HG03139 (cell line): Measurements from ENCODE around the gene LMO7.
"Not testable (repeated sequence)": the region's sequence is repeated elsewhere in the genome, so short reads cannot be mapped to it uniquely, and the experiment has no call there.

ENCODE experiments used
- ATAC-seq: cut with Tn5 transposase; IDR thresholded peaks from one replicate; pipeline ENCODE4 v1.9.1; 2021; ENCODE audit not compliant: unreplicated experiment

Gene LMO7

DNA sequence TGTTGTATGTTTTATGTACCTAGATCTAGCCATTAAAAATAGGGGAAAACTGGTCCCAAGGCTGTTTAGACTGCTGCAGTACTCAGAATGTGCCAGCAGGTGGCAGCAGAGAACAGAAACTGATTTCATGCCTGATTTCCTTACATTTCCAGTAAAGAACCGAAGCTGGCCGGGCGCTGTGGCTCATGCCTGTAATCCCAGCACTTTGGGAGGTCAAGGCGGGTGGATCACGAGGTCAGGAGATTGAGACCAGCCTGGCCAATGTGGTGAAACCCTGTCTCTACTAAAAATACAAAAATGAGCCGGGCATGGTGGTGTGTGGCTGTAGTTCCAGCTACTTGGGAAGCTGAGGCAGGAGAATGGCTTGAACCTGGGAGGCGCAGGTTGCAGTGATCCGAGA lies 59.8 kb downstream of the LMO7 start:
- ATAC-seq, result not testable (repeated sequence)

DNA sequence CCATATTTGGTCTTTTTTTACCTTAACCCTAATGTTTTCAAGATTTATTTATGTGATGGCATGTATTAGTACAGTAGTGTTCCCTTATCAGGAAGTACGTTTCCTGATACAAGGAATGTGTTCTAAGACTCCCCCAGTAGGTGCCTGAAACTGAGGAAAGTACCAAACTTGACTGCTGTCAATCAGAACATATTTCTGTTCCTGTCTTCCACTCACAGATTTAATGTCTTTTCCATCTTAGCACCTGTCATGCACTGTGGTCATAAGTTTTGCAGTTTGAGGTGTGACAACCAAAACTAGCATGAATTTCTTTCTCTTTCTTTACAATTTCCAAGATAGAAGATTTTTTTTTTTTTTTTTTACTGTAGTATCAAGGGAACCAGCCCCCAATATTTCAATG lies 62.9 kb downstream of the LMO7 start:
- ATAC-seq, result no peak

DNA sequence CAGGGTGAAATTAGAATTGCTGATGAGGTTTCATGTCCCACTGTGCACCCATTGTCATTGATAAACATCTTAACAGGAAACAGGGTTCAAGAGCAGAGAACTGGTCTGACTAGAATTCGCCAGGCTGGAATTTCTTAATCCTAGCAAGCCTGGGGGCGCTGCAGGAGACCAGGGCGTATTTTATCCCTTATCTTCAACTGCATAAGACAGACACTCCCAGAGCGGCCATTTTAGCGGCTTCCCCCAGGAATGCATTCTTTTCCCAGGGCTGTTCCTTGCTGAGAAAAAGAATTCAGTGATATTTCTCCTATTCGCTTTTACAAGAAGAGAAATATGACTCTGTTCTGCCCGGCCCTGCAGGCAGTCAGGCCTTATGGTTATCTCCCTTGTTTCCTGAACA lies 63.6 kb downstream of the LMO7 start:
- not testable (repeated sequence) for ATAC-seq

DNA sequence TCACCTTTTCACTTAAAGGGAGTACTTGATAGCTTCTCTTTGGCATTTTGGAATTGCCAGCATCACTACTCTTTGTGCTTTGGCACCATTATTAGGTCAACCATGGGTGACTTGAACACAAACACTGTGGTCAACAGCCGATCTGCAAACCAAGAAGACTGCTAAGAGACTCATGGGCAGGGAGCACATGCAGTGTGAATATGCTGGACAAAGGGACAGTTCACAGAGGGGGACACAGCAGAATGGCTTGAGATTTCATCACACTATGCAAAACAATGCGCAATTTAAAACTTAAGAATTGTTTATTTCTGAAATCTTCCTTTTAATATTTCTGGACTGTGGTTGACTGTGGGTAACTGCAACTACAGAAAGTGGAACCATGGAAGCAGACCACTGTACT lies 64.4 kb downstream of the LMO7 start:
- ATAC-seq, result no peak

DNA sequence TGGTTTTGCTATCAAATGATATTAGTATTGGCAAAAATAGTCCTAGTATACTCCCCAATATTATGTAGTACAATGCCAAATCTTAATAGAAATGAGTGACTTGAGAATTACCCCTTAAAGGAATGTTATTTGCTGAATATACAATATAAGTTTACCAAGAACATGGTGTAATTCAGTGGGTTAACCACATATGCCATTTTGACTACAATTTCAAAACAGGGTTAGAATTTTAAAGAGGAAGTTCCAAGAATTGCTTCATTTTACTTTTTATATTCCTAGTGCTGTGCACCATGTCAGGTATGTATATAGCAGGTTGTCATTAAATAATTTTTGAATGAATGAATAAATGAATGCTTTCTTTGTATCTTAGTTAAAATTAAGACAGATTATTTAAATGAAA lies 66.3 kb downstream of the LMO7 start:
- no peak for ATAC-seq

DNA sequence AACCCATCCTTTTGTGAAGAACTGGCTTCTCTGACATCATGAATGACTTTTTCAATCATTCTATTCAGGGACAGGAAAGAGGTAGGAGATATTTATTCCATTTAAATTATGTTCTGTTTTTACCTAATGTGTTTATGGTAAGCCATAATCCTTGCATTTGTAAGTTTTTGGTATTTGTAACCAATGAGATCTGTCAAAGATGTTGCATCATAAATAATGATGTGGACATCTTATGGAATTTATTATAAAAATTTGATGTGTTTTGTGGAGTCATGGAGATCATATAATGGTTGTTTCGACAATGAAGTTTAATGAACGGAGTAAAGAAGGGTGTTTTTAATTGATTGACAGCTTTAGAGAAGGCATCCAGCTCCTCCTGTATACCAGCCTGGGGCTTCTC lies 67.6 kb downstream of the LMO7 start:
- ATAC-seq, result no peak

DNA sequence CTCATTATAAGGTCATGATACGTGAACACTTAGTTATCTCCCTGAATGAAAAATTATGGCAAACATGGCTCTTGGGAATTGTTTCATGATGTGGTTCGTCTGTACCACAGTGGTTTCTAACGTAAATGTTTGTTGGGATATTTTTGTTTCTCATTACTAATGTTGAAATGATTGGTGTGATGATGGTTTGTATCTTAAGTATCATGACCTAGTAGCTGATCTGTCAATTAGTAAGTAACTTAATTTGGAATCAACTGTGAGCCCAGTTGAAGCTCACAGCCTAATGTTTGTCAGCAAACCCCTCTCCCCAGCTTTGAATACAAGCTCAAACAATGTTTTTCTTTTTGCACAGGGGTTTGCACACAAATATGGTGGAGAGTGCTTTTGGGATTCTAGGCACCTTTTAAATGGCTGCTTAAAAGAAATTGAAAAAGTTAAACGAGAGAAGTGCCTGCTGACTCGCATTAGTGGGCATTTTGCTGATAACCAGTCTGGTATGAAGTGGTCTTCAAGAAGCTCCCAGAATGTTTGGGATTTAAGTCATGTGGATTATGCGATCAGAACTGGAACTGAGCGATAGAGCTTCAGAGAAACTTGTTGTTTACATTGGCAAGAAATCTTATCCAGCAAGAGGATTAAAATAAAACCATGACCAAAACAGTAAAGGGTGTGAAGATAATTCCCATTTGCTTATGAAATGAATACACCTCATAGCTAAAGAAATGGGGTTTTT lies 68.2 kb downstream of the LMO7 start:
- ATAC-seq, result no peak

DNA sequence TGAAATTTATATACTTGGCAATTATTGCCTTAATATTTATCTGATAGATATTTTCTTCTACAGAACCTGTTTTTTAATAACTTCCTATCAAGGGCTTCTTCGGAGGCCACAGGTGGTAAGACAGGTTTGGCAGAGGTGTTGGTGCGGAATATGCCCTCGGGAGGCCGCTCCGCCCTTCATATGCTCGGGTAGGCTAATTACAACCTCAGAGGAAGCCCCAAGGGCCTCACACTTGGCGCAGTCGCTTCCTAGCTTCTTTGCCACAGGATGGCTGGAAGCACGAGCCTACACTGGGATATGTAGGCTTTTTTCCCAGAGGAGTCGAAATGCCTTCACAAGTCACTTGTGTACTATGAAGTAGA lies 68.8 kb downstream of the LMO7 start:
- no peak for ATAC-seq

DNA sequence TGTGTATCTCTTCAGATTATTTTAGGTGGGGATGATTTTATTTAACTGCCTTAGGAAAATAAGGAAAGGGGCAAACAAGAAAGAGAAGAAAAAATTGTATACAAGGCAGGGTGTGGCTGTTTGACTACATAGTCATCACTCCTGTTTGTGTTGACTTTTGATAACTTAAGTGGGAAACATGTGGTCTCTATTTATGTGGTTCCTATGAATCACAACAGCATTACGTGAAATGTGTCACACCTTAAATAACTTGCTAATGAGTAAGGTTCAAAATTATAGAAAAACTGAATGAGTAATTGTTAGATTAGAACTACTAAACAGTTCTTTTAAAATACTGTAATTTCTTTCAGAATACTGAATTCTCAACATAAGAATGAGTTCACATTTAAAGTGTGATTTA lies 69.3 kb downstream of the LMO7 start:
- ATAC-seq, result no peak

DNA sequence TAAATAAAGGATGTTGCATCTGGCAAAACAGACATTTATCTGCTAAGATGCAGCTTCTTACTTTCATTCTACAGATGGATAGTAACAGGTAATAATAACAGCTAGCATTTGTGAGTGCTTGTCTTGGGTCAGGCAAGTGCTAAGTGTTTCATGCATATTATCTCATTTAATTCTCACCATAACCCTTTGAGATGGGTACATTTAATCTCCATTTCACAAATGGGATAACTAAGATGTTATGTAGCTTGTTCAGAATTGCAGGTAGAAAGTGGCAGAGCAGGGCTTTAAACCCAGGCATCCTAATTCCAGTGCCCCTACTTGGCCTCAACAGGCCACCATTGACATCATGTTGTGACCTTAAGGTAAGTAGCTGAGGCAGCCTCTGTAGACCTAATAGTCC lies 69.8 kb downstream of the LMO7 start:
- no peak for ATAC-seq

DNA sequence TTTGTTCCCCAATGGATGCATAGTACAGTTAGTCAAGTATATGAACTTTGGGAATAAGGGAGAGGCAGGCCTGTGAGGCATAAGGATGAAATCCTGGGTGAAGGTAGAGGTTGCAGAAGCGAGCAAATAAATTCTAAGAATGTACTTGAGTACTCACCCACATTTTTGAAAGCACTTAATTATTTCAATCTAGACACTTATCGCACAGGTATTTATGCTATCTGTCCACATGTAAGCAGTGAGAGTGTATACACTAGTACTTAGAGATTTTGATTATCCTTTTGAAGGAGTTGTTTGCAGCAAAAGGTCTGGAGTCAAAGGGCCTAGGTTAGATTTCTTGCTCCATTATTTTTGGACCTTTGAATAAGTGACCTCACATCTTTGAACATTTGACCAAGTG lies 77.7 kb downstream of the LMO7 start:
- ATAC-seq, result no peak

DNA sequence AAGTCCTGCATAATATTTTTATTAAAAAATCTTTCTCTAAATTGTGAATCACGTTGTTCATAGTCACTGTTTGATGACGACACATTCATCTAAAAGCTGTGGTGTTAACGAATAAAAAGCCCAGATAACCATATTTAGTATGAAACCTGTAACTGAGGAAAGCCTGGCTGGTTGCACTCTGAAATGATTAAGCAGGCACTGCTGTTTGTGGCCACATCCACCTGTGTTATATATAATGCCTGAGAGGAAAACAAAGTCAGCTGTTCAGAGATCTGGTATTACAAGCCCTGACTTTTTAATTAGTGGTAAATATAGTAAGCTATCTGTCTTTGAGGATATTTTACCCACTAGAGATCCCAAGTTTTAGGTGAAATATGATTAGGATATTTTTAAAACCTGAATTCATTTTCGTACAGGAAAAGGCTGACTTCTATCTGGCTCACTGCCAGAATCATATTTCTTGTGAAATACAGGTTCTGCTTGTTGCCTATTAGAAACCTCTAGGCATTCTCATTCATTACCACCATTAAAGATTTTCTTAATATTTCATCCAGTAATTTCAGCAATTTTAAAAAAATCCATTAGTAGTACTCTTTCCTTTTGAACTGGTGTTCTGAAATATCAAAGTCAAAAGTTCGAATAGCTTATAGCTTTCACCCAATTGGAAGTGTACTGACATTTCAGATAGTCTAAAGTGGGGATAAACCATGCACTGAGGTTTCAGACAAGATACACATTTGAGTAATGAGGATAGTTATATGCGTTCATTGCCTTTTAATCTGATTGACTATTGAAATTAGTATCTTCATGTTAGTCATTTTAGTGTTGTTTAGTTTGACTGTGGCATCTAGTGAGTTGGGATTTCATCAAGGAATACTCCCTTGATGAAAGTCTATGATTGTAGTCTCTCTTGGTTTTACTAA lies 79.7 kb downstream of the LMO7 start:
- ATAC-seq, result peak; percentile 97

DNA sequence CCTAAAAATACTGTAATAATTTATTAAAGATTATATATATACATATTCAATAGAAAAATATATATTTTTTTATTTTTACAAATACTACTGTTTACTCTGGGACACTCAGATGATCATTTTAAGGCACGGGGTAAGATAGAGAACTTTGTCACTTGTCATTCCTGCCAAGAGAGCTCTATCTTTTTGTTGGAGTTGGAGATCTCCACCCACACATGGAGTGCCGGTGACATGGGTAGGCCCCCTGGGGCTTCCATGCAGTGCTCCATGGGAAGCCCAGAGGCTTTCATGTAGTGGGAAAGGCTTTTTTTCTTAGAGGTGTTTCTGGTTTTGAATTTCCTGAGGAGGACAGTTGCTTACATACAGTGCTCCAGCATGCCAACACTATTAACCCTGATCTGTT lies 81.4 kb downstream of the LMO7 start:
- ATAC-seq, result no peak

DNA sequence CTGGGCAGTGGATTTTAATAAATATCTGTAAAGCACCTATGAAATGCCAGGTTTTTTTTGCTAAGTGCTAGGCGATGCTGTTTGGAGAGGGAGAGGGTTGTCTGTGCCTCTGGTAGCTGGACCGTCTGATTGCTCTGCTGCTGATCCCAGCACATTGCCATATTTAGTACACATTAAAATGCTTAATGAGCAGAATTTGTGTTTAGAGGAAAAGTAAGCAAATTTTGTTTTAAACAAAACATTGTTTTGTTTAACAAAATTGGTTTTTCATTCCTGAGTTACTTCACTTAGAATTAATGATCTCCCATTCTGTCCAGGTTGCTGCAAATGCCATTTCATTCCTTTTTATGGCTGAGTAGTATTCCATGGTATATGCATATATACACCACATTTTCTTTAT lies 85.2 kb downstream of the LMO7 start:
- no peak for ATAC-seq

DNA sequence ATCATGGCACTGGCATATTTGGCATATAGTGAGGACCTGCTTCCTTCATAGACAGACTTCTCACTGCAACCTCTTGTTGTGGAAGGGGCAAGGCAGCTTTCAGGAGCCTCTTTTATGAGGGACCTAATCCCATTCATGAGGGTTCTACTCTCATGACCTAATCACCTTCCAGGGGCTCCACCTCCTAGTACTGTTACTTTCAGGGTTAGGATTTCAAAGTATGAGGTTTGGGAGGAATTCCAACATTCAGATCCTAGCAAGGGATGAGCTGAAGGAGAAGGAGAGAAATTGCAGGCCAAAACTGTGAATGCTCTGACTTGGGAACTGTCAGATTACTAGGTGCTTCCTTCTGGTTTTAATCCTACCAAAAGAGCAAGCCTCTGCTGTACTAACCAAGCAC lies 87.8 kb downstream of the LMO7 start:
- no peak for ATAC-seq

DNA sequence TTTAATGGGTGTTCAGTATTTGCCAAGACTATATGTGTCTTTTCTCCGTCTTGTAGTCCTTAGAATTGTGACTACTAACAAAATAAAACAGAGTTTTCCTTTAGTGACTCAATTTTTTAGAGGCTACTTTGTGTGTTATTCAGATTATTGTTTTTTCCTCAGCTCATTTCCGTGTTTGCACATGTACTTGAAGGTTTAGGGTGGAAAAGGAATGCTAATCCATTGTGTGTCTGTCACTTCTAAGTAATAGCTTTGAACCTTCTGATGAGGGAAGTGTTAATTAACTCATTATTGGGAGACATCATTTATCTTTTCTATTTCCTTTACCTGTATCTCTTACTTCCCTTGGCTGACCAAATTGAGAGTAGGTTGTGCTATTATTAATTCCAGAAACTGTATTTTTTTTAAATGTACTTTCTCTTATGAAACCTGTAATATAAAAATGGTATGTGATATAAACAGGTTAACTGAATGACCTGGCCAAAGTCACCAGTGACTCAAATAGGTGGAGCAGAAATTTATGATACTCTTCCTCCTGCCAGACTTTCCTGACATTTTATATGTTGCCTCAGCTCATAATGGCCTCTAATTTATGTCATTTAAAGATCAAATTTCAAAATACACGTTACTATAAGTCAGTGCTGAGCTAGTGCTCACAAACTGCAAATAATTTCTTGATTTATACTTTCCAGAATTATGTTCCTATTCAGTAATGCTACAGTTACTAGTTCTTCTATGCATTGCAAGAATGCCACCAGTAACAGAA lies 88.8 kb downstream of the LMO7 start:
- no peak for ATAC-seq

DNA sequence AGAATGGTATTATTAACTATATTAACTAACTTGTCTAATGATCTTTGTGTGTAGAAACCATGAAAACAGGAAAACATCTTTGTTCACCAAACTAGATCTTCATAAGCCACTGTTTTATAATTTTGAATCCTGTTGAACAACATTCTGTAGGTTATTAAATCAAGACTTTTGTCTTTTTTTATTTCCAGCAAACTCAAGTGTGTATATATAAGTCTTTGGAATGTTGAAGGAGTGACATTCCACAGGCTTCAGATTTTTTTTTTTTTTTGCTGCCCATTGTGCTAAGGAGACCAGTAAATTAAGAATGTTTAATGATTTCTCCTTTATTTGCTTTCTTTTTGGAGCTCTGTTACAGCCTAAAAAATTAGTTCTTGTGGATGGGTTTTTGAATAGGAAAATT lies 89.6 kb downstream of the LMO7 start:
- ATAC-seq, result no peak

DNA sequence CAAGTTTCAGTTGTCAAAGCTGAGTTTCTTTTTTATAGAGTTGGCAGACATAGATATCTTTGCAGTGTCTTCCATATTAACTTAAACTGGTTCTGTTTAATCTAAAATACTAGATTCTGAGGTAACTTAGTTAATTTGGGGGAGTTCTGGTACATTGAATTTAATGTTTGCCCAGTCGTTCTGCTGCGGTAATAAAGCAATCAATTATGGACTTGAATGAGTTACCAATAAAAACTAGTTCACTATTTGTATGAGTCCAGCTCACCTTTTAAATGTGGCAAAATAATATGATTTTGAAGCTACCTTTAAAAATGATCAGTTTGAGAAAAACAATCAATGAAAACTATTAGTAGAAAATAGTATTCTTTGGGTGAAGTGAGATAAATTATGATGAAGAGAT lies 90.2 kb downstream of the LMO7 start:
- no peak for ATAC-seq

DNA sequence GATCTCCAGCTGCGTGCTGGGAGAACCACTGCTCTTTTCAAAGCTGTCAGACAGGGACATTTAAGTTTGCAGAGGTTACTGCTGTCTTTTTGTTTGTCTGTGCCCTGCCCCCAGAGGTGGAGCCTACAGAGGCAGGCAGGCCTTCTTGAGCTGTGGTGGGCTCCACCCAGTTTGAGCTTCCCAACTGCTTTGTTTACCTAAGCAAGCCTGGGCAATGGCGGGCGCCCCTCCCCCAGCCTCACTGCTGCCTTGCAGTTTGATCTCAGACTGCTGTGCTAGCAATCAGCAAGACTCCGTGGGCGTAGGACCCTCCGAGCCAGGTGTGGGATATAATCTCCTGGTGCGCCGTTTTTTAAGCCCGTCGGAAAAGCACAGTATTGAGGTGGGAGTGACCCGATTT lies 97.0 kb downstream of the LMO7 start:
- not testable (repeated sequence) for ATAC-seq

DNA sequence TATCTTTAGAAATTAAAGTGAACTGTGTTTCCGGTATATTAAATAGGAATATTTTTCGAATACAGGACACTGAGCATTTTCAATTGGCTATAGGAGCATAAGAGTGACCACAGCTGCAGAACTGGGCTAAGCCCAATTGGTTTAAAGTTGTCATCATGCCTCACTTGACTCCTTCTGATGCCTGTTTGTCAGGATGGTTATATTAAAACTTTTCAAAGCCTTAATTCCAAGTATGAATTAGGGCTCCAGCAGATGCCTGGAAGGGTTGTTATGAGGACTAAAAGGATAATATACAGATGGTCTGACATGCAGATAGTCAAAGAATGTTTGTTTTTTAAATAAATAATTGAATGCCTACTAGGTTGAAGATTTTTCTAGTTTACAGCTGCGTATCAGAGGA lies 100.0 kb downstream of the LMO7 start:
- ATAC-seq, result no peak

DNA sequence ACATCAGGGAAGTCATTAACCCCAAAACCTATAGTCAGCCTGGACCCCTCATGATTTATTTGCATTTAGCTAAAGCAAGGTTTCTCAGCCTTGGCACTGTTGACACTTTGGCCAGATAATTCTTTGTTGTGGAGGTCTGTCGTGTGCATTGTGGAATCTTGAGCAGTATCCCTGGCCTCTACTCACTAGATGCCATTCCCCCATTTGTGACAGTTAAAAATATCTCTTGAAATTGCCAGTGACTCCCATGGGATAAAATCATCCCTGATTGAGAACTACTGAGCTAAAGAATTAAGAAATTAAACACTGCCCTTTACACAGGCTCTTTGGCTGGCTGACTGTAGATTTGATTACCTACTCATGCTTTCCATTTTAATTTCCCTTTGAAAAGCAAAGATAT lies 102.7 kb downstream of the LMO7 start:
- no peak for ATAC-seq
